ENCODE data around the gene BMP4. TPM values are rescaled to one million over a fixed set of nuclear protein-coding genes. Genes with fewer than 3 reads are reported as not detected.

The BMP4 gene
- total and polyA plus RNA-seq, 2 of the 13 experiments (the other 11 are each of a cell fraction or from before 2014, with no cell fraction given) = 56.4 to 169 TPM

- TF ChIP-seq PREB (CRISPR knock-in tag; IDR thresholded peaks at IDR 0.05) (no peak), EHMT2 (IDR thresholded peaks at IDR 0.05; ENCODE audit: borderline replicate concordance, low read depth, low read length) (no peak), SP4 (CRISPR knock-in tag; IDR thresholded peaks at IDR 0.05) (no peak), ZNF747 (CRISPR knock-in tag; IDR thresholded peaks at IDR 0.05; ENCODE audit: borderline replicate concordance) (no peak), AKAP8 (CRISPR knock-in tag; IDR thresholded peaks at IDR 0.05) (no peak), ZBTB14 (CRISPR knock-in tag; IDR thresholded peaks at IDR 0.05) (no peak), CEBPG (CRISPR knock-in tag; IDR thresholded peaks at IDR 0.05) (peak; percentile 64), JUNB (CRISPR knock-in tag; IDR thresholded peaks at IDR 0.05; ENCODE audit: borderline replicate concordance) (peak; percentile 52; the same call in 1 of the 2 replicates), ZNF670 (CRISPR knock-in tag; IDR thresholded peaks at IDR 0.05; ENCODE audit: borderline replicate concordance) (0 out of 2 replicates have a peak, but pooled peaks have one; percentile 48), ZBTB1 (CRISPR knock-in tag; IDR thresholded peaks at IDR 0.05; ENCODE audit: borderline replicate concordance) (no peak), MEIS2 (CRISPR knock-in tag; IDR thresholded peaks at IDR 0.05) (peak; percentile 93), IRX3 (CRISPR knock-in tag; IDR thresholded peaks at IDR 0.05; ENCODE audit: borderline replicate concordance, low read depth) (no peak), FOXP1 (IDR thresholded peaks at IDR 0.05) (no peak), FOXP1 (CRISPR knock-in tag; IDR thresholded peaks at IDR 0.05) (peak; percentile 60; the same call in 1 of the 2 replicates), ATRX (CRISPR knock-in tag; IDR thresholded peaks at IDR 0.05; ENCODE audit: borderline replicate concordance) (no peak), ZNF30 (CRISPR knock-in tag; IDR thresholded peaks at IDR 0.05) (no peak), HOXA3 (CRISPR knock-in tag; IDR thresholded peaks at IDR 0.05) (peak; percentile 76; the same call in 1 of the 2 replicates), TBX2 (CRISPR knock-in tag; IDR thresholded peaks at IDR 0.05; ENCODE audit: borderline replicate concordance) (peak; percentile 46; the same call in 1 of the 2 replicates), FOXA1 (IDR thresholded peaks at IDR 0.05) (no peak), FOXA1 (CRISPR knock-in tag; IDR thresholded peaks at IDR 0.05) (peak; percentile 27; the same call in 1 of the 2 replicates), PRMT3 (CRISPR knock-in tag; IDR thresholded peaks at IDR 0.05; ENCODE audit: borderline replicate concordance, low read depth) (no peak), RELA (CRISPR knock-in tag; IDR thresholded peaks at IDR 0.05) (no peak), ZNF280D (CRISPR knock-in tag; IDR thresholded peaks at IDR 0.05) (no peak), FOXJ3 (CRISPR knock-in tag; IDR thresholded peaks at IDR 0.05; ENCODE audit: borderline replicate concordance) (peak; percentile 67; the same call in 1 of the 2 replicates), DMAP1 (CRISPR knock-in tag; IDR thresholded peaks at IDR 0.05) (no peak), ELF3 (CRISPR knock-in tag; IDR thresholded peaks at IDR 0.05) (peak; percentile 83), GPN1 (CRISPR knock-in tag; IDR thresholded peaks at IDR 0.05; ENCODE audit: borderline replicate concordance) (no peak)
Observed at GRCh38 chr14:53979747-53980642, 23.4 kb upstream of the BMP4 start (continued).

Measured in HepG2 (cell line).